Spinal cord (tissue), 10 donors: ENCODE data around the gene HMGN1. TPM values are rescaled to one million over a fixed set of nuclear protein-coding genes. Genes with fewer than 3 reads are reported as not detected.

Experiments used
- DNase-seq, 6 donors: peaks; one replicate each; pipeline versions ENCODE4 v3.0.0 to v3.0.0-alpha.2; 2013 to 2015; ENCODE audit warnings: low spot score in 6 of 6, low read depth in 4 of 6
- H3K27ac ChIP-seq: one replicate; pipeline ENCODE4 v1.5.1; 2013; ENCODE audit warnings: low read depth, low read length, control low read depth
- H3K27me3 ChIP-seq: one replicate; pipeline ENCODE4 v1.6.1; 2013; ENCODE audit warnings: low read length; ENCODE audit not compliant: control insufficient read depth, insufficient read depth
- H3K36me3 ChIP-seq: one replicate; pipeline ENCODE4 v1.6.1; 2013; ENCODE audit warnings: low read length; ENCODE audit not compliant: control insufficient read depth, insufficient read depth
- H3K4me1 ChIP-seq: one replicate; pipeline ENCODE4 v1.6.1; 2013; ENCODE audit warnings: low read length; ENCODE audit not compliant: control insufficient read depth, insufficient read depth
- H3K4me3 ChIP-seq: one replicate; pipeline ENCODE4 v1.5.1; 2013; ENCODE audit warnings: low read depth, low read length, control low read depth
- H3K9me3 ChIP-seq: one replicate; pipeline ENCODE4 v1.6.1; 2013; ENCODE audit warnings: low read length; ENCODE audit not compliant: control insufficient read depth, insufficient read depth
- WGBS: methylation state at CpG from one replicate; pipeline ENCODE4 v1.1.5; 2013; ENCODE audit warnings: missing lambda C conversion rate; ENCODE audit not compliant: insufficient coverage; 5-methylcytosine and 5-hydroxymethylcytosine counted together
- polyA plus RNA-seq, 2 donors: library from polyadenylated mRNA; unstranded; fragments of 120-200 nt; gene quantifications; one replicate each; pipeline ENCODE4 v1.2.1, GENCODE V29; 2013; ENCODE audit not compliant: insufficient read length in 2 of 2
- total RNA-seq, 2 donors: library from RNA; depleted of rRNA in 1 of 2; stranded (reverse); fragments of 120-200 nt in 1 of 2; fragments of >200 nt in 1 of 2; gene quantifications; one replicate each; pipeline versions ENCODE4 v1.2.3 to v1.2.4, GENCODE V29; 2013 to 2014
- donor health status: healthy.

Gene HMGN1
- total and polyA plus RNA-seq, 4 donors: 134 to 407 (median 345) TPM

DNA sequence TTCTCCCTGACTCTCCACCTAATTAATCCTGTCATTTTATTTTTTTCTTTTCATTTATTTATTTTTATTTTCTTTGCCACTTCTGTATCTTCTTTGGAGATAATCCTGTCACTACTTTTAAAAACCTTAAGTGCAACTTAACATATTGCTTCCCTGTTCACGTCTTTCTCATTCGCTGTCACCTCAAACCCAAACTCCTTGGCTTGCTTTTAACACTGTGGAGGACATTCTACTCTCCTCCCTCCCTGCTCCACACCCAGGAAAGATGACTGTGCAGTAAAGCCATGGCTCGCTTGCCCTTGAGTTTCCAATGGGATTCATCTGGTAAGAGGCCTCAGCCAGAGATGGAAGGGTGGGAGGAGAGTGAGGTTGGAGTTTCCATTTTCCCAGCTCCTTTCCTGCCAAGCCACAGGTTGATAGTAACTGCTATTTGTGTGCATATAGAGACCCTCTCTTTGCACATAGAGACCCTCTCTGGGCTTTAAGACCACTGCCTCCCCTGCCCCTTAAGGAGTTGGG is 29.0 kb downstream of the HMGN1 start:
- no peaks in the 10 kb centered on the region for H3K9me3 ChIP-seq
- H3K27me3 ChIP-seq: no peaks in the 10 kb centered on the region
- peaks cover 5% of the 10 kb centered on the region for H3K4me1 ChIP-seq
- H3K36me3 ChIP-seq: no peaks in the 10 kb centered on the region
- no peak overlapping the region for H3K27ac ChIP-seq
- no peak overlapping the region for H3K4me3 ChIP-seq
- no peak for DNase-seq
- 100% methylated on average over 2 of the region's 3 CpGs for WGBS

DNA sequence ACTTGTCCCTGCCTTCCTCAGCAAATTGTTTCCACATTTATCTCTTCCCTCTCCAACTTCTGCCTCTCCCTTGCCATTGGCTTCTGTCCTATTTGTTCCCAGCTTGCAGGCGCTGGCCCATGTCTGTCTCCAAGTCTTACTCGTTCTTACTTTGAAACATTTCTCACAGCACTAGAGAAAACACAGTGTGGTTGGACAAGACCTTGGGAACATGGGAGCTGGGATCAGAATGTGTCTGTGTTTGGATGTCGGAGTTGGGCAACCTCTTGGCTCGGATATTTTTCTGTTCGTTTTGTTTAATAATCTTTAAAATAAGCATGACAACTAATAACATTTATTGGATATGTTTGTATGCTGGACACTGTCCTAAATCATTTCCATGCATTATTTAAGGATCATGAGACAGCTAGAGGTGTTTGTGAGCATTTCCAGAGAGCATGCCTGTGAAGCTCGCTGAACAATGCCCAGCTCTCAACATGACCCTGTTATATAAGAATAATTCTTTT is 29.6 kb downstream of the HMGN1 start:
- no peak overlapping the region for H3K27ac ChIP-seq
- H3K27me3 ChIP-seq: no peaks in the 10 kb centered on the region
- peaks cover 11% of the 10 kb centered on the region for H3K4me1 ChIP-seq
- peak in 1 of 6 donors; percentile 21 for DNase-seq
- H3K36me3 ChIP-seq: no peaks in the 10 kb centered on the region
- H3K4me3 ChIP-seq: no peak overlapping the region
- no peaks in the 10 kb centered on the region for H3K9me3 ChIP-seq
- WGBS: no CpG with 5 or more reads among the region's 6 CpGs

DNA sequence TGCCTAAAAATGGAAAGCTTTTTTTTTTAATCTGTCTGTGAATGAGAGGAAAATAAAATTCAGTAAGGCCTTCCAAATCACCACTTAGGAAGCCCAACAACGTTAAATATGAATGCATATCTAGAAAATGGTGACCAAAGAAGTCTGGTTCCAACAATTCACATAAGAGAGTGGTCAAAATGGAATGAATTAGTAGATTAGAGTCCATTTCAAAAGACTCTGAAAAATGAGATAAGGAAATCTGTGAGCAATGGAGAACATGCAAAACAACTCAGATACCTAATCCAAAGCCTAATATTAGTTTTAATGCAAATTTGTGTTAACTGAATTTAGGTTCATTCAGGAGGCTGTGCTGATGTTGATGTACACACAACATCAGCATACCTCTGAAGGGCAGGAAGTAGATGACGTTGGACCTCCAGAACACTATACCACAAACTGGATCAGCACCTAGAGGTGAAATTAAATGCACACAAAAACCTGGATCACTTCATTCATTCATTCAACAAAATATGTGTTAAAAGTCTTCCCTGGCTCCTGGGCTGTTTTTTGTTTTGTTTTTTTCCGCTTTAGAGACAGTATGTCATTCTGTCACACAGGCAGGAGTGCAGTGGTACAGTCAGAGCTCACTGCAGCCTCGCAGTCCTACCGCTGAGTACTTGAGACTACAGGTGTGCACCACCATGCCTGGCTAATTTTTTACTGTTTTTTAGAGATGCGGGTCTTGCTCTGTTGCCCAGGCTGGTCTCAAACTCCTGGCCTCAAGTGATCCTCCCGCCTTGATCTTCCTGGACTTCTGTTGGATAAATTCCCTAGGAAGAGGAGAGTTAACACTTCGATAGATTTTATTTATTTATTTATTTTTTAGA is 30.6 kb downstream of the HMGN1 start:
- H3K4me1 ChIP-seq: peaks cover 12% of the 10 kb centered on the region
- H3K9me3 ChIP-seq: no peaks in the 10 kb centered on the region
- H3K27ac ChIP-seq: no peak overlapping the region
- no peaks in the 10 kb centered on the region for H3K36me3 ChIP-seq
- DNase-seq: no peak
- H3K27me3 ChIP-seq: no peaks in the 10 kb centered on the region
- WGBS: 61% methylated on average over 3 of the region's 8 CpGs
- no peak overlapping the region for H3K4me3 ChIP-seq

GRCh38 chr21:39317134-39318090 is 31.5 kb downstream of the HMGN1 start:
- no peak overlapping the region for H3K27ac ChIP-seq
- peaks cover 12% of the 10 kb centered on the region for H3K4me1 ChIP-seq
- H3K4me3 ChIP-seq: no peak overlapping the region
- no peaks in the 10 kb centered on the region for H3K9me3 ChIP-seq
- no peak for DNase-seq
- 77% methylated on average over 6 of the region's 11 CpGs for WGBS
- no peaks in the 10 kb centered on the region for H3K27me3 ChIP-seq
- H3K36me3 ChIP-seq: no peaks in the 10 kb centered on the region

DNA sequence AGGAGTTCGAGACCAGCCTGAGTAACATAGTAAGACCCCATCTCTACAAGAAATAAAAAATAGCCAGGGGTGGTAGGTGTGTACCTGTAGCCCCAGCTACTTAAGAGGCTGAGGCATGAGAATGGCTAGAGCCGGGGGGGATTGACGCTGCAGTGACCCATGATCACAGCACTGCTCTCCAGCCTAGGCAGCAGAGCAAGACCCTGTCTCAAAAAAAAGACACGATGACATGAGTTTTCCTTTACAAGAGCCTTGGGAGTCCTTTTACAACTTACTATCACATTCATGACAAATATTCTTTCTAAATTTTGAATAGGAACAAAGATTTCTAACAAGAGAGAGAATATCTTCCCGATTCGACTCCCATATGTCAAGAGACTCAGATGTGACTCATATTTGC is 32.2 kb downstream of the HMGN1 start:
- Histone ChIP-seq H3K4me3 (no peak overlapping the region), H3K4me1 (peaks cover 12% of the 10 kb centered on the region), H3K9me3 (no peaks in the 10 kb centered on the region), H3K27me3 (no peaks in the 10 kb centered on the region), H3K27ac (no peak overlapping the region), H3K36me3 (no peaks in the 10 kb centered on the region)
- DNase-seq: no peak
- WGBS: no CpG with 5 or more reads among the region's 6 CpGs

- peaks cover 15% of the 10 kb centered on the region for H3K4me1 ChIP-seq
- H3K36me3 ChIP-seq: peaks cover 4% of the 10 kb centered on the region
- DNase-seq: no peak
- 87% methylated on average over 6 of the region's 9 CpGs for WGBS
- no peak overlapping the region for H3K4me3 ChIP-seq
- H3K9me3 ChIP-seq: no peaks in the 10 kb centered on the region
- H3K27ac ChIP-seq: no peak overlapping the region
- no peaks in the 10 kb centered on the region for H3K27me3 ChIP-seq
These were observed 33.1 kb downstream of the HMGN1 start for GRCh38 chr21:39315603-39316445.

- DNase-seq: peak; percentile 19 to 87 (median 51)
- Histone ChIP-seq H3K36me3 (peaks cover 15% of the 10 kb centered on the region), H3K9me3 (no peaks in the 10 kb centered on the region), H3K4me3 (peak overlapping the region; percentile 80), H3K27me3 (no peaks in the 10 kb centered on the region), H3K4me1 (peaks cover 15% of the 10 kb centered on the region), H3K27ac (peak overlapping the region; percentile 98)
- WGBS: 0% methylated on average over 34 of the region's 43 CpGs
These were observed 34.5 kb downstream of the HMGN1 start for GRCh38 chr21:39314143-39315027.

DNA sequence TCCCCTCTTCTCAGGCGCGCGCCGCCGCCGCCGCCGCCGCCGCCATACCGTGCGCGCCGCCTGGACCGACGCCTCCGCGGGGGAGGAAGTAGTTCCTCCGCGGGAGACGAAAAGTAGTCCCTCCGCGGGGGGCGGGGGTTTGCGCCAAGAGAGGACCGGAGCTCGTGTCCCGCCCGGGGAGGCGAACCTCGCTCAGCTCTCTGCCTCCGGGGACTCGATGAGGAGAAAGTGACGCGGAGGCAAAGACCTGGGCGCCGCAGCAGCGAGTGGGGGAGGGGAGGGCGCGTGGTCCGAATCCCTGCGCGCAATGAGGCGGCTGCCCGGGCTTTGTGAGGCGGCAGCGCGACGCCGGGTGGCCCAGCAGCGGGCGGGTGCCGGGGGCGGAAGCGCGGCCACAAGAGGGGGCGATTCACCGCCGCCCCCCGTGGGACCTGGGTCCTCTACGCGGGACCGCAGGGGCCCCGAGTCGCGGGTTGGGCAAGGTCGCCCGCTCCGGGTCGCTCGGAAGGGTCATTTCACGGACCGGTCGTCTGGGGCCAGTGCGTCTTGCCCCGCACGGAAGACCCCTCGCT is 35.2 kb downstream of the HMGN1 start, which contains the start of gene BRWD1:
Gene BRWD1 (minus strand): TSS at position 62 of the 572 bp plus-strand sequence. CDS start 141 bp downstream, outside the sequence.
- peak; percentile 70 to 96 (median 82) for DNase-seq
- under 1% methylated on average over 78 of the region's 78 CpGs for WGBS
- Histone ChIP-seq H3K4me1 (peaks cover 15% of the 10 kb centered on the region), H3K27me3 (no peaks in the 10 kb centered on the region), H3K36me3 (peaks cover 22% of the 10 kb centered on the region), H3K9me3 (no peaks in the 10 kb centered on the region), H3K27ac (peak within 1 kb of the TSS; percentile 98), H3K4me3 (peak within 1 kb of the TSS; percentile 80)
